ENCODE results near the gene RABGAP1L. TPM values are rescaled to one million over a fixed set of nuclear protein-coding genes. Genes with fewer than 3 reads are reported as not detected.

RABGAP1L gene
- total and polyA plus RNA-seq, 2 of the 4 experiments (the other 2 are of a cell fraction): 7.9 to 26.7 TPM

DNA sequence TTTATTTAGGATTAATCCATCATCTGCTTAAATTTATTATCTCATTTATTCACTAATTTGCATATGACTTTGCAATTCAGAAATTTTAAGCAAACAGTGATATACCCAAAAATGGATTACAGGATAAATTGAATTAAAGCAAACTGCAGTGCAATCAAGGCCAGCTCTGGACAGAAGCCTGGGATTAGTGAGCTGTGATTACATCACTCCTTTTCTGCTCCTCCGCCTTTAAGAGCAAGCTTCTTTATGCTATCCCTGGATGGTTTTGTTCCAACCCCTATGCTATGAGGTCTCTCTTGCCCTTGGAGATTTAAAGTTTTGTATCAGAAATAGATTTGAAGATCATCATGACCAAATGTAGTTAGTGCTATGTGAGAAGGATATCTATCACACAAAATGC lies 321.0 kb downstream of the RABGAP1L start:
- H3K79me1 ChIP-seq (ENCODE audit: low read depth in 1 of 2, low read length in 2 of 2): no peaks in the 10 kb centered on the region; a peak in 1 of 4 replicates
- H3K4me2 ChIP-seq (ENCODE audit: low read depth, low read length): no peak overlapping the region
- no peak overlapping the region for H3K14ac ChIP-seq (replicated peaks; ENCODE audit: low read depth, low read length)
- ChIA-PET CTCF (no interaction called here), POLR2A (ENCODE audit: unreplicated experiment) (no interaction called here)
- no TSS peak for BruUV-seq (replicated peaks)
- no peak overlapping the region for H2AK9ac ChIP-seq (replicated peaks; ENCODE audit: low read depth, low read length, poor library complexity)
- H3K9ac ChIP-seq (ENCODE audit: low read depth, low read length): no peak overlapping the region
- no peak overlapping the region for H2BK15ac ChIP-seq (ENCODE audit: low read depth, low read length)
- no peak overlapping the region for H3K4me3 ChIP-seq (ENCODE audit: insufficient read depth, low read depth, low read length)
- H3K9me1 ChIP-seq (ENCODE audit: insufficient read depth, low read length): no peaks in the 10 kb centered on the region
- no peak overlapping the region for H3K23ac ChIP-seq (ENCODE audit: low read depth, low read length)
- no peak overlapping the region for H2AK5ac ChIP-seq (ENCODE audit: low read depth, low read length)
- H2BK5ac ChIP-seq (ENCODE audit: low read depth, low read length, poor library complexity, severe bottlenecking): no peak overlapping the region
- no CpG with 5 or more reads among the region's 1 CpG for whole genome bisulfite sequencing, 2 experiments (ENCODE audit: extremely low coverage in 2 of 2, insufficient read length in 1 of 2)
- intact Hi-C loops (cut with micrococcal nuclease) (no loop called here), dilution Hi-C loops (cut with HindIII; ENCODE audit: low sequenced_read_pairs, unreplicated experiment) (no loop called here), in situ Hi-C loops (cut with MboI; ENCODE audit: low sequenced_read_pairs) (no loop called here)
- H4K91ac ChIP-seq (ENCODE audit: insufficient read depth, low read depth, low read length): no peak overlapping the region
- DNase-seq: no peak
- no peak overlapping the region for H2BK20ac ChIP-seq (ENCODE audit: low read depth, low read length)
- no peak for ATAC-seq (ENCODE audit: low read depth)
- no peaks in the 10 kb centered on the region for H3K4me1 ChIP-seq (ENCODE audit: control insufficient read depth, insufficient read depth, low read length)
- no peaks in the 10 kb centered on the region for H3K27me3 ChIP-seq (ENCODE audit: control insufficient read depth, insufficient read depth, low read length)
- no peak overlapping the region for H3K18ac ChIP-seq (ENCODE audit: low read depth, low read length)
- H3K56ac ChIP-seq (ENCODE audit: extremely low read depth, insufficient read depth, low read length): no peak overlapping the region
- no peak overlapping the region for H3K4ac ChIP-seq (ENCODE audit: low read depth, low read length)
- H4K8ac ChIP-seq (ENCODE audit: low read depth in 2 of 2, low read length in 2 of 2): no peak overlapping the region
- no peak overlapping the region for H2BK120ac ChIP-seq (ENCODE audit: low read depth, low read length)
- H2AFZ ChIP-seq (replicated peaks; ENCODE audit: low read length, poor library complexity): no peak overlapping the region
- TF ChIP-seq SMC3 (IDR thresholded peaks at IDR 0.05; ENCODE audit: low read depth, low read length) (no peak), BHLHE40 (IDR thresholded peaks at IDR 0.05; ENCODE audit: low read depth, low read length) (no peak), MAZ (IDR thresholded peaks at IDR 0.05; ENCODE audit: borderline replicate concordance, low read depth, low read length) (no peak), MXI1 (IDR thresholded peaks at IDR 0.05; ENCODE audit: borderline replicate concordance, low read depth, low read length) (no peak), POLR2A (IDR thresholded peaks at IDR 0.05; ENCODE audit: low read depth, low read length) (no peak), RAD21 (IDR thresholded peaks at IDR 0.05; ENCODE audit: low read length) (no peak), RFX5 (IDR thresholded peaks at IDR 0.05; ENCODE audit: low read depth, low read length) (no peak), CEBPB (IDR thresholded peaks at IDR 0.05; ENCODE audit: low read depth, low read length) (no peak), CHD1 (IDR thresholded peaks at IDR 0.05; ENCODE audit: low read depth, low read length) (no peak)
- TF ChIP-seq, protein P1, sequence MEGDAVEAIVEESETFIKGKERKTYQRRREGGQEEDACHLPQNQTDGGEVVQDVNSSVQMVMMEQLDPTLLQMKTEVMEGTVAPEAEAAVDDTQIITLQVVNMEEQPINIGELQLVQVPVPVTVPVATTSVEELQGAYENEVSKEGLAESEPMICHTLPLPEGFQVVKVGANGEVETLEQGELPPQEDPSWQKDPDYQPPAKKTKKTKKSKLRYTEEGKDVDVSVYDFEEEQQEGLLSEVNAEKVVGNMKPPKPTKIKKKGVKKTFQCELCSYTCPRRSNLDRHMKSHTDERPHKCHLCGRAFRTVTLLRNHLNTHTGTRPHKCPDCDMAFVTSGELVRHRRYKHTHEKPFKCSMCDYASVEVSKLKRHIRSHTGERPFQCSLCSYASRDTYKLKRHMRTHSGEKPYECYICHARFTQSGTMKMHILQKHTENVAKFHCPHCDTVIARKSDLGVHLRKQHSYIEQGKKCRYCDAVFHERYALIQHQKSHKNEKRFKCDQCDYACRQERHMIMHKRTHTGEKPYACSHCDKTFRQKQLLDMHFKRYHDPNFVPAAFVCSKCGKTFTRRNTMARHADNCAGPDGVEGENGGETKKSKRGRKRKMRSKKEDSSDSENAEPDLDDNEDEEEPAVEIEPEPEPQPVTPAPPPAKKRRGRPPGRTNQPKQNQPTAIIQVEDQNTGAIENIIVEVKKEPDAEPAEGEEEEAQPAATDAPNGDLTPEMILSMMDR (conservative IDR thresholded peaks at IDR 0.05; ENCODE audit: low read depth, low read length): no peak
- H4K20me1 ChIP-seq (ENCODE audit: insufficient read depth, low read length): no peaks in the 10 kb centered on the region
- no peaks in the 10 kb centered on the region for H3K36me3 ChIP-seq (ENCODE audit: control insufficient read depth, insufficient read depth, low read length)
- no peak overlapping the region for H3K27ac ChIP-seq (ENCODE audit: insufficient read depth, low read length)
- H4K5ac ChIP-seq (ENCODE audit: low read depth, low read length): no peak overlapping the region
- no peaks in the 10 kb centered on the region for H3K9me3 ChIP-seq (ENCODE audit: control insufficient read depth, insufficient read depth, low read length)
